WTC11 (cell line): ENCODE data around the gene INO80. TPM values are rescaled to one million over a fixed set of nuclear protein-coding genes. Genes with fewer than 3 reads are reported as not detected.

Experiments used
- ATAC-seq: fragments of 200-7000 bp; cut with Tn5 transposase; 2 replicates; pipeline ENCODE4 v1.10.0; 2021; ENCODE audit warnings: mild to moderate bottlenecking, moderate library complexity
- CTCF ChIA-PET: fragments of 300-600 bp; sonication (Branson Sonifier 250); formaldehyde crosslinking; loops from one replicate; lab custom pipeline; 2021; ENCODE audit warnings: antibody characterized with exemption; lab: Charles Lee
- POLR2A ChIA-PET: fragments of 350-600 bp; sonication (Branson Sonifier 250); formaldehyde crosslinking; loops from one replicate; lab custom pipeline; 2021; ENCODE audit warnings: antibody characterized with exemption; lab: Charles Lee
- DNase-seq: peaks from one replicate; pipeline ENCODE4 v3.0.0; 2021; ENCODE audit warnings: low spot score
- H3K27ac Mint-ChIP-seq: 2 replicates; pipeline ENCODE4 v1.8.0; 2021; ENCODE audit warnings: mixed read lengths
- H3K27me3 Mint-ChIP-seq: 2 replicates; pipeline ENCODE4 v1.8.0; 2021; ENCODE audit warnings: low read depth, mild to moderate bottlenecking, moderate library complexity, mixed read lengths
- H3K36me3 Mint-ChIP-seq: 2 replicates; pipeline ENCODE4 v1.8.0; 2021; ENCODE audit warnings: mixed read lengths
- H3K4me1 Mint-ChIP-seq: 2 replicates; pipeline ENCODE4 v1.8.0; 2022; ENCODE audit warnings: mixed read lengths
- H3K4me3 Mint-ChIP-seq: 2 replicates; pipeline ENCODE4 v1.8.0; 2021; ENCODE audit warnings: mild to moderate bottlenecking, moderate library complexity, mixed read lengths
- H3K9me3 Mint-ChIP-seq: 2 replicates; pipeline ENCODE4 v1.8.0; 2021; ENCODE audit warnings: mixed read lengths
- FOXJ3 ChIP-seq: sonication (generic); formaldehyde crosslinking; IDR thresholded peaks from 2 replicates; pipeline ENCODE4 v1.9.0; 2021; ENCODE audit warnings: missing genetic modification reagents, mild to moderate bottlenecking, borderline replicate concordance
- GRHL2 ChIP-seq: fragments of 250-450 bp; sonication (Bioruptor Pico); IDR thresholded peaks from 2 replicates; pipeline ENCODE4 v1.8.0; 2022; ENCODE audit warnings: mild to moderate bottlenecking, moderate library complexity; ENCODE audit not compliant: insufficient replicate concordance, severe bottlenecking
- HMGA2 ChIP-seq: fragments of 250-450 bp; sonication (Bioruptor Pico); IDR thresholded peaks from 2 replicates; pipeline ENCODE4 v1.4.0; 2021; ENCODE audit warnings: mild to moderate bottlenecking, moderate library complexity
- MXD4 ChIP-seq: fragments of 250-450 bp; sonication (Bioruptor Pico); IDR thresholded peaks from 2 replicates; pipeline ENCODE4 v1.8.0; 2021; ENCODE audit warnings: mild to moderate bottlenecking, moderate library complexity, borderline replicate concordance
- NR2C2 ChIP-seq: sonication (generic); formaldehyde crosslinking; IDR thresholded peaks from 2 replicates; pipeline ENCODE4 v1.8.0; 2022; ENCODE audit warnings: mild to moderate bottlenecking, missing genetic modification reagents
- PRRX2 ChIP-seq: fragments of 250-450 bp; sonication (Bioruptor Pico); IDR thresholded peaks from 2 replicates; pipeline ENCODE4 v1.8.0; 2021; ENCODE audit warnings: mild to moderate bottlenecking
- RELA ChIP-seq: sonication (generic); formaldehyde crosslinking; IDR thresholded peaks from 2 replicates; pipeline ENCODE4 v1.8.1; 2022; ENCODE audit warnings: missing genetic modification reagents, mild to moderate bottlenecking, borderline replicate concordance
- TEAD1 ChIP-seq: sonication (generic); formaldehyde crosslinking; IDR thresholded peaks from 2 replicates; pipeline ENCODE4 v1.8.0; 2022; ENCODE audit warnings: mild to moderate bottlenecking, missing genetic modification reagents
- ZBTB21 ChIP-seq: sonication (generic); formaldehyde crosslinking; IDR thresholded peaks from 2 replicates; pipeline ENCODE4 v1.8.1; 2023; ENCODE audit warnings: mild to moderate bottlenecking, missing genetic modification reagents, borderline replicate concordance
- ZNF121 ChIP-seq: sonication (generic); formaldehyde crosslinking; IDR thresholded peaks from 2 replicates; pipeline ENCODE4 v1.8.0; 2023; ENCODE audit warnings: missing genetic modification reagents
- ZNF138 ChIP-seq: sonication (generic); formaldehyde crosslinking; conservative IDR thresholded peaks from 2 replicates; pipeline ENCODE4 v1.8.1; 2022; ENCODE audit warnings: mild to moderate bottlenecking, moderate library complexity, missing genetic modification reagents
- ZNF219 ChIP-seq: sonication (generic); formaldehyde crosslinking; IDR thresholded peaks from 2 replicates; pipeline ENCODE4 v1.8.0; 2023; ENCODE audit warnings: missing genetic modification reagents, mild to moderate bottlenecking, borderline replicate concordance
- ZNF232 ChIP-seq: sonication (generic); formaldehyde crosslinking; IDR thresholded peaks from 2 replicates; pipeline ENCODE4 v1.8.0; 2022; ENCODE audit warnings: mild to moderate bottlenecking, missing genetic modification reagents
- ZNF317 ChIP-seq: sonication (generic); formaldehyde crosslinking; IDR thresholded peaks from 2 replicates; pipeline ENCODE4 v1.8.1; 2023; ENCODE audit warnings: low read depth, mild to moderate bottlenecking, moderate library complexity, missing genetic modification reagents, borderline replicate concordance
- ZNF396 ChIP-seq: fragments of 250-450 bp; sonication (Bioruptor Pico); IDR thresholded peaks from 2 replicates; pipeline ENCODE4 v1.8.0; 2021; ENCODE audit warnings: mild to moderate bottlenecking, moderate library complexity, borderline replicate concordance
- ZNF423 ChIP-seq: fragments of 250-450 bp; sonication (Bioruptor Pico); IDR thresholded peaks from 2 replicates; pipeline ENCODE4 v2.1.2; 2022; ENCODE audit warnings: mild to moderate bottlenecking, moderate library complexity
- total RNA-seq: library from RNA; stranded (reverse); gene quantifications from 3 replicates; pipeline ENCODE4 v1.2.3, GENCODE V29; 2021
- TF ChIP-seq, protein P1 (sequence below): sonication (generic); formaldehyde crosslinking; IDR thresholded peaks from 2 replicates; pipeline ENCODE4 v1.8.1; 2023; ENCODE audit warnings: mild to moderate bottlenecking, missing genetic modification reagents, borderline replicate concordance
- TF ChIP-seq, protein P2 (sequence below): sonication (generic); formaldehyde crosslinking; IDR thresholded peaks from 2 replicates; pipeline ENCODE4 v1.8.1; 2022; ENCODE audit warnings: missing genetic modification reagents, borderline replicate concordance
- TF ChIP-seq, protein P3 (sequence below): sonication (generic); formaldehyde crosslinking; IDR thresholded peaks from 2 replicates; pipeline ENCODE4 v1.8.0; 2023; ENCODE audit warnings: mild to moderate bottlenecking, missing genetic modification reagents
- TF ChIP-seq, protein P4 (sequence below): sonication (generic); formaldehyde crosslinking; IDR thresholded peaks from 2 replicates; pipeline ENCODE4 v1.8.0; 2022; ENCODE audit warnings: missing genetic modification reagents
- TF ChIP-seq, protein P5 (sequence below): sonication (generic); formaldehyde crosslinking; IDR thresholded peaks from 2 replicates; pipeline ENCODE4 v1.8.1; 2023; ENCODE audit warnings: mild to moderate bottlenecking, moderate library complexity, missing genetic modification reagents

The INO80 gene
- total RNA-seq, 1 experiment from 2014 or later = 20.6 TPM

DNA sequence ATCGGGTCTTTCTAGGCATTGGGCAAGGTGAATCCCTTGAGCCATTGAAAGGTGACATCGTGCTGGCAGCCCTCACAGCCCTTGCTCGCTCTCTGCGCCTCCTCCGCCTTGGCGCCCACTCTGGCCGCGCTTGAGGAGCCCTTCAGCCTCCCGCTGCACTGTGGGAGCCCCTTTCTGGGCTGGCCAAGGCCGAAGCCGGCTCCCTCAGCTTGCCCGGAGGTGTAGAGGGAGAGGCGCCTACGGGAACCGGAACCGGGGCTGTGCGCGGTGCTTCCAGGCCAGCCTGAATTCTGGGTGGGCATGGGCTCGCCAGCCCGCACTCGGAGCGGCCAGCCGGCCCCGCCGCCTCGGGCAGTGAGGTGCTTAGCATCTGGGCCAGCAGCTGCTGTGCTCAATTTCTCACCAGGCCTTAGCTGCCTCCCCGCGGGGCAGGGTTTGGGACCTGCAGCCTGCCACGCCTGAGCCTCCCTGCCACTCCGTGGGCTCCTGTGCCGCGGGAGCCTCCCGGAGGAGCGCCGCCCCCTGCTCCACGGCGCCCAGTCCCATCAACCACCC lies 35.4 kb upstream of the INO80 start (continued):
- TF ChIP-seq, protein P1, sequence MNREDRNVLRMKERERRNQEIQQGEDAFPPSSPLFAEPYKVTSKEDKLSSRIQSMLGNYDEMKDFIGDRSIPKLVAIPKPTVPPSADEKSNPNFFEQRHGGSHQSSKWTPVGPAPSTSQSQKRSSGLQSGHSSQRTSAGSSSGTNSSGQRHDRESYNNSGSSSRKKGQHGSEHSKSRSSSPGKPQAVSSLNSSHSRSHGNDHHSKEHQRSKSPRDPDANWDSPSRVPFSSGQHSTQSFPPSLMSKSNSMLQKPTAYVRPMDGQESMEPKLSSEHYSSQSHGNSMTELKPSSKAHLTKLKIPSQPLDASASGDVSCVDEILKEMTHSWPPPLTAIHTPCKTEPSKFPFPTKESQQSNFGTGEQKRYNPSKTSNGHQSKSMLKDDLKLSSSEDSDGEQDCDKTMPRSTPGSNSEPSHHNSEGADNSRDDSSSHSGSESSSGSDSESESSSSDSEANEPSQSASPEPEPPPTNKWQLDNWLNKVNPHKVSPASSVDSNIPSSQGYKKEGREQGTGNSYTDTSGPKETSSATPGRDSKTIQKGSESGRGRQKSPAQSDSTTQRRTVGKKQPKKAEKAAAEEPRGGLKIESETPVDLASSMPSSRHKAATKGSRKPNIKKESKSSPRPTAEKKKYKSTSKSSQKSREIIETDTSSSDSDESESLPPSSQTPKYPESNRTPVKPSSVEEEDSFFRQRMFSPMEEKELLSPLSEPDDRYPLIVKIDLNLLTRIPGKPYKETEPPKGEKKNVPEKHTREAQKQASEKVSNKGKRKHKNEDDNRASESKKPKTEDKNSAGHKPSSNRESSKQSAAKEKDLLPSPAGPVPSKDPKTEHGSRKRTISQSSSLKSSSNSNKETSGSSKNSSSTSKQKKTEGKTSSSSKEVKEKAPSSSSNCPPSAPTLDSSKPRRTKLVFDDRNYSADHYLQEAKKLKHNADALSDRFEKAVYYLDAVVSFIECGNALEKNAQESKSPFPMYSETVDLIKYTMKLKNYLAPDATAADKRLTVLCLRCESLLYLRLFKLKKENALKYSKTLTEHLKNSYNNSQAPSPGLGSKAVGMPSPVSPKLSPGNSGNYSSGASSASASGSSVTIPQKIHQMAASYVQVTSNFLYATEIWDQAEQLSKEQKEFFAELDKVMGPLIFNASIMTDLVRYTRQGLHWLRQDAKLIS (CRISPR knock-in tag) = no peak

DNA sequence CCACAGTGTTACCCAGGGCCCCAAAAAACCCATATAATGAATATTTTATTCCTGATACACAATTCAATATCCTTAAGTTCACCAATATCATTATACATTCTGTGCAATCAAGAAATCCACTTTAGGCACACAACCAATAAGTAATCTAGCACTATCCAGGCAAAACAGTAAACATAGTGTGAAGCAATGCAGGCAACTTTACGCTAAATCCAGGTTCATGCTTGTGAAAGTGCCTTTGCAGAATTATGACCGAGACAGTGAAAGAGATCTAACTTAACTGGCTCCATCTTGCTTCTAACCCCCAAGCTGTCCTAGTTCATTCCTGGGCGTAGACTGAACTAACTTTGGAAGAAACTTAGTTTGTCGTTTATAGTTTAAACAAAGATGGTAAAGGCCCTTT lies 34.2 kb upstream of the INO80 start:
- TF ChIP-seq PRRX2 (no peak), ZNF396 (no peak)
- no peak for ATAC-seq
- Mint-ChIP-seq H3K4me1 (no peaks in the 10 kb centered on the region), H3K9me3 (peaks cover 8% of the 10 kb centered on the region), H3K27me3 (no peaks in the 10 kb centered on the region), H3K4me3 (no peak overlapping the region), H3K36me3 (no peaks in the 10 kb centered on the region), H3K27ac (no peak overlapping the region)
- DNase-seq = no peak
- ChIA-PET POLR2A (no interaction called here), CTCF (no interaction called here)

DNA sequence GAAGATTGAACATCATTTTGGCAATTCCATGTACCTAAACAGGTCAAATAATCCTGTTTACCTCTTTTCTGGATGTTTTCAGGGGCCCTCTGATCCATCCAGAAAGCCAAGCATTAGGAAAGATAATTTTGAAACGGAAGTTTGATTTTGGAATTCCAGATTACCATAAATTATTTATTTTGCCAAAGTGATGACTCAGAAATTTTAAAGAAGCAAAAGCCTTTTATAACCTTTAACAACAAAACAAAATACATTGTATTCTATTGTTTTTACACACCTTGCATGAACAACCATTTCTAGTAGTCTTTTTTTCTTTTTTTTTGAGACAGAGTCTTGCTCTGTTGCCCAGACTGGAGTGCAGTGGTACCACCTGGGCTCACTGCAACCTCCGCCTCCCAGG lies 32.0 kb upstream of the INO80 start:
- no peaks in the 10 kb centered on the region for H3K36me3 Mint-ChIP-seq
- no peak overlapping the region for H3K27ac Mint-ChIP-seq
- H3K4me3 Mint-ChIP-seq = no peak overlapping the region
- DNase-seq = no peak
- no peaks in the 10 kb centered on the region for H3K4me1 Mint-ChIP-seq
- H3K27me3 Mint-ChIP-seq = no peaks in the 10 kb centered on the region
- CTCF ChIA-PET = no interaction called here
- no peak for ATAC-seq
- POLR2A ChIA-PET = no interaction called here
- TF ChIP-seq ZNF138 (CRISPR knock-in tag) (no peak), HMGA2 (CRISPR knock-in tag) (no peak), ZNF423 (no peak), FOXJ3 (CRISPR knock-in tag) (no peak), NR2C2 (no peak), GRHL2 (CRISPR knock-in tag) (no peak), MXD4 (no peak), ZNF317 (CRISPR knock-in tag) (no peak), TEAD1 (CRISPR knock-in tag) (no peak), ZNF121 (CRISPR knock-in tag) (no peak), ZNF232 (CRISPR knock-in tag) (no peak), ZNF219 (CRISPR knock-in tag) (no peak), ZBTB21 (CRISPR knock-in tag) (no peak), RELA (CRISPR knock-in tag) (no peak)
- TF ChIP-seq, protein P2, sequence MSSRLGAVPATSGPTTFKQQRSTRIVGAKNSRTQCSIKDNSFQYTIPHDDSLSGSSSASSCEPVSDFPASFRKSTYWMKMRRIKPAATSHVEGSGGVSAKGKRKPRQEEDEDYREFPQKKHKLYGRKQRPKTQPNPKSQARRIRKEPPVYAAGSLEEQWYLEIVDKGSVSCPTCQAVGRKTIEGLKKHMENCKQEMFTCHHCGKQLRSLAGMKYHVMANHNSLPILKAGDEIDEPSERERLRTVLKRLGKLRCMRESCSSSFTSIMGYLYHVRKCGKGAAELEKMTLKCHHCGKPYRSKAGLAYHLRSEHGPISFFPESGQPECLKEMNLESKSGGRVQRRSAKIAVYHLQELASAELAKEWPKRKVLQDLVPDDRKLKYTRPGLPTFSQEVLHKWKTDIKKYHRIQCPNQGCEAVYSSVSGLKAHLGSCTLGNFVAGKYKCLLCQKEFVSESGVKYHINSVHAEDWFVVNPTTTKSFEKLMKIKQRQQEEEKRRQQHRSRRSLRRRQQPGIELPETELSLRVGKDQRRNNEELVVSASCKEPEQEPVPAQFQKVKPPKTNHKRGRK (CRISPR knock-in tag) = no peak
- TF ChIP-seq, protein P3, sequence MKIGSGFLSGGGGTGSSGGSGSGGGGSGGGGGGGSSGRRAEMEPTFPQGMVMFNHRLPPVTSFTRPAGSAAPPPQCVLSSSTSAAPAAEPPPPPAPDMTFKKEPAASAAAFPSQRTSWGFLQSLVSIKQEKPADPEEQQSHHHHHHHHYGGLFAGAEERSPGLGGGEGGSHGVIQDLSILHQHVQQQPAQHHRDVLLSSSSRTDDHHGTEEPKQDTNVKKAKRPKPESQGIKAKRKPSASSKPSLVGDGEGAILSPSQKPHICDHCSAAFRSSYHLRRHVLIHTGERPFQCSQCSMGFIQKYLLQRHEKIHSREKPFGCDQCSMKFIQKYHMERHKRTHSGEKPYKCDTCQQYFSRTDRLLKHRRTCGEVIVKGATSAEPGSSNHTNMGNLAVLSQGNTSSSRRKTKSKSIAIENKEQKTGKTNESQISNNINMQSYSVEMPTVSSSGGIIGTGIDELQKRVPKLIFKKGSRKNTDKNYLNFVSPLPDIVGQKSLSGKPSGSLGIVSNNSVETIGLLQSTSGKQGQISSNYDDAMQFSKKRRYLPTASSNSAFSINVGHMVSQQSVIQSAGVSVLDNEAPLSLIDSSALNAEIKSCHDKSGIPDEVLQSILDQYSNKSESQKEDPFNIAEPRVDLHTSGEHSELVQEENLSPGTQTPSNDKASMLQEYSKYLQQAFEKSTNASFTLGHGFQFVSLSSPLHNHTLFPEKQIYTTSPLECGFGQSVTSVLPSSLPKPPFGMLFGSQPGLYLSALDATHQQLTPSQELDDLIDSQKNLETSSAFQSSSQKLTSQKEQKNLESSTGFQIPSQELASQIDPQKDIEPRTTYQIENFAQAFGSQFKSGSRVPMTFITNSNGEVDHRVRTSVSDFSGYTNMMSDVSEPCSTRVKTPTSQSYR (CRISPR knock-in tag) = no peak
- TF ChIP-seq, protein P4, sequence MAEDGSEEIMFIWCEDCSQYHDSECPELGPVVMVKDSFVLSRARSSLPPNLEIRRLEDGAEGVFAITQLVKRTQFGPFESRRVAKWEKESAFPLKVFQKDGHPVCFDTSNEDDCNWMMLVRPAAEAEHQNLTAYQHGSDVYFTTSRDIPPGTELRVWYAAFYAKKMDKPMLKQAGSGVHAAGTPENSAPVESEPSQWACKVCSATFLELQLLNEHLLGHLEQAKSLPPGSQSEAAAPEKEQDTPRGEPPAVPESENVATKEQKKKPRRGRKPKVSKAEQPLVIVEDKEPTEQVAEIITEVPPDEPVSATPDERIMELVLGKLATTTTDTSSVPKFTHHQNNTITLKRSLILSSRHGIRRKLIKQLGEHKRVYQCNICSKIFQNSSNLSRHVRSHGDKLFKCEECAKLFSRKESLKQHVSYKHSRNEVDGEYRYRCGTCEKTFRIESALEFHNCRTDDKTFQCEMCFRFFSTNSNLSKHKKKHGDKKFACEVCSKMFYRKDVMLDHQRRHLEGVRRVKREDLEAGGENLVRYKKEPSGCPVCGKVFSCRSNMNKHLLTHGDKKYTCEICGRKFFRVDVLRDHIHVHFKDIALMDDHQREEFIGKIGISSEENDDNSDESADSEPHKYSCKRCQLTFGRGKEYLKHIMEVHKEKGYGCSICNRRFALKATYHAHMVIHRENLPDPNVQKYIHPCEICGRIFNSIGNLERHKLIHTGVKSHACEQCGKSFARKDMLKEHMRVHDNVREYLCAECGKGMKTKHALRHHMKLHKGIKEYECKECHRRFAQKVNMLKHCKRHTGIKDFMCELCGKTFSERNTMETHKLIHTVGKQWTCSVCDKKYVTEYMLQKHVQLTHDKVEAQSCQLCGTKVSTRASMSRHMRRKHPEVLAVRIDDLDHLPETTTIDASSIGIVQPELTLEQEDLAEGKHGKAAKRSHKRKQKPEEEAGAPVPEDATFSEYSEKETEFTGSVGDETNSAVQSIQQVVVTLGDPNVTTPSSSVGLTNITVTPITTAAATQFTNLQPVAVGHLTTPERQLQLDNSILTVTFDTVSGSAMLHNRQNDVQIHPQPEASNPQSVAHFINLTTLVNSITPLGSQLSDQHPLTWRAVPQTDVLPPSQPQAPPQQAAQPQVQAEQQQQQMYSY (CRISPR knock-in tag) = no peak
- TF ChIP-seq, protein P5, sequence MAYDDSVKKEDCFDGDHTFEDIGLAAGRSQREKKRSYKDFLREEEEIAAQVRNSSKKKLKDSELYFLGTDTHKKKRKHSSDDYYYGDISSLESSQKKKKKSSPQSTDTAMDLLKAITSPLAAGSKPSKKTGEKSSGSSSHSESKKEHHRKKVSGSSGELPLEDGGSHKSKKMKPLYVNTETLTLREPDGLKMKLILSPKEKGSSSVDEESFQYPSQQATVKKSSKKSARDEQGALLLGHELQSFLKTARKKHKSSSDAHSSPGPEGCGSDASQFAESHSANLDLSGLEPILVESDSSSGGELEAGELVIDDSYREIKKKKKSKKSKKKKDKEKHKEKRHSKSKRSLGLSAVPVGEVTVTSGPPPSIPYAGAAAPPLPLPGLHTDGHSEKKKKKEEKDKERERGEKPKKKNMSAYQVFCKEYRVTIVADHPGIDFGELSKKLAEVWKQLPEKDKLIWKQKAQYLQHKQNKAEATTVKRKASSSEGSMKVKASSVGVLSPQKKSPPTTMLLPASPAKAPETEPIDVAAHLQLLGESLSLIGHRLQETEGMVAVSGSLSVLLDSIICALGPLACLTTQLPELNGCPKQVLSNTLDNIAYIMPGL = no peak
- H3K9me3 Mint-ChIP-seq = peaks cover 8% of the 10 kb centered on the region
